OCI-LY7 (cell line): ENCODE results near the gene TTR.

ENCODE experiments used
- CTCF ChIP-seq: fragments of 200-600 bp; sonication (generic); conservative IDR thresholded peaks from 2 replicates; pipeline ENCODE4 v1.5.1; 2014; ENCODE audit warnings: mild to moderate bottlenecking, antibody characterized with exemption, low read length, moderate library complexity, mixed read lengths
- EZH2phosphoT487 ChIP-seq: fragments of 200-600 bp; sonication (generic); IDR thresholded peaks from 2 replicates; pipeline ENCODE4 v1.6.1; 2018; ENCODE audit warnings: low read depth, borderline replicate concordance, mild to moderate bottlenecking, mixed run types, antibody characterized with exemption, low read length, moderate library complexity, mixed read lengths

GRCh38 chr18:31634331-31634713, 42.6 kb downstream of the TTR start:
- TF ChIP-seq CTCF (no peak), EZH2phosphoT487 (no peak)
